ENCODE results near the gene HSFX2.

- TF ChIP-seq CTCF (conservative IDR thresholded peaks at IDR 0.05 in 1 of 2, IDR thresholded peaks at IDR 0.05 in 1 of 2; ENCODE audit: low read depth in 1 of 2, low read length in 2 of 2): no peak
- TF ChIP-seq EZH2 (IDR thresholded peaks at IDR 0.05; ENCODE audit: low read length, missing control alignments): no peak
These were observed 16.6 kb upstream of the HSFX2 start for GRCh38 chrX:149611623-149612175.

Measured in fibroblast of lung (primary cell).